Colonic mucosa (tissue), 4 donors: ENCODE measurements around the gene MED31. TPM values are rescaled to one million over a fixed set of nuclear protein-coding genes. Genes with fewer than 3 reads are reported as not detected.

Experiments
- DNase-seq: peaks from one replicate; pipeline ENCODE4 v3.0.0-alpha.2; 2020
- H3K27ac ChIP-seq: fragments of 200-600 bp; one replicate; pipeline ENCODE4 v1.8.0; 2021
- H3K27me3 ChIP-seq: fragments of 200-600 bp; one replicate; pipeline ENCODE4 v1.8.0; 2021
- H3K36me3 ChIP-seq: fragments of 200-600 bp; one replicate; pipeline ENCODE4 v1.8.0; 2021
- H3K4me1 ChIP-seq: fragments of 200-600 bp; one replicate; pipeline ENCODE4 v1.8.0; 2021; ENCODE audit warnings: mild to moderate bottlenecking
- H3K4me3 ChIP-seq: fragments of 200-600 bp; one replicate; pipeline ENCODE4 v1.8.0; 2021
- H3K9ac ChIP-seq, 2 donors: one replicate each; pipeline ENCODE4 v1.7.0; 2013; ENCODE audit warnings: control low read depth in 2 of 2, low read depth in 2 of 2, low read length in 2 of 2
- H3K9me3 ChIP-seq: fragments of 200-600 bp; one replicate; pipeline ENCODE4 v1.8.0; 2021
- CTCF ChIP-seq: fragments of 200-600 bp; IDR thresholded peaks from one replicate; pipeline ENCODE4 v1.8.0; 2022; ENCODE audit warnings: antibody characterized with exemption, mild to moderate bottlenecking
- intact Hi-C: fragments of 100-400 bp; cut with DNase I; formaldehyde crosslinking; loops from one replicate; pipeline ENCODE4 v1.14.1; 2022
- total RNA-seq, 2 donors: library from RNA; stranded (reverse); fragmentation: NEBNext Ultra II Directional in 1 of 2; extraction: Animal tissue kit (Norgen Biotek cat#: 25700) in 1 of 2; gene quantifications; one replicate each; pipeline ENCODE4 v1.2.1, GENCODE V29; 2021
- donor health status: healthy.
- donor health status: DM: no; HTN: no; CAD: no.
- donor health status: DM: no; HTN: no; CAD: no.

MED31 gene
- total RNA-seq, 2 donors from 2014 or later = 14.3 to 15.2 TPM

- no peak overlapping the region for H3K27ac ChIP-seq
- intact Hi-C loops = no loop called here
- no peak overlapping the region for H3K4me3 ChIP-seq
- no peaks in the 10 kb centered on the region for H3K9me3 ChIP-seq
- no peak for TF ChIP-seq CTCF
- DNase-seq = no peak
- no peaks in the 10 kb centered on the region for H3K36me3 ChIP-seq
- no peak overlapping the region for H3K9ac ChIP-seq
- no peaks in the 10 kb centered on the region for H3K4me1 ChIP-seq
- H3K27me3 ChIP-seq = no peaks in the 10 kb centered on the region
These were observed 25.9 kb upstream of the MED31 start for GRCh38 chr17:6677158-6677831.

GRCh38 chr17:6676802-6677157, 25.4 kb upstream of the MED31 start:
- H3K4me3 ChIP-seq = no peak overlapping the region
- H3K27ac ChIP-seq = no peak overlapping the region
- H3K36me3 ChIP-seq = no peaks in the 10 kb centered on the region
- intact Hi-C loops = no loop called here
- H3K9ac ChIP-seq = no peak overlapping the region
- H3K4me1 ChIP-seq = no peaks in the 10 kb centered on the region
- H3K9me3 ChIP-seq = no peaks in the 10 kb centered on the region
- no peak for DNase-seq
- H3K27me3 ChIP-seq = no peaks in the 10 kb centered on the region
- no peak for TF ChIP-seq CTCF

GRCh38 chr17:6675201-6675825, 23.9 kb upstream of the MED31 start:
- DNase-seq = no peak
- TF ChIP-seq CTCF = no peak
- no peaks in the 10 kb centered on the region for H3K36me3 ChIP-seq
- no peaks in the 10 kb centered on the region for H3K9me3 ChIP-seq
- no peak overlapping the region for H3K4me3 ChIP-seq
- intact Hi-C loops = no loop called here
- H3K27ac ChIP-seq = no peak overlapping the region
- H3K9ac ChIP-seq = no peak overlapping the region
- no peaks in the 10 kb centered on the region for H3K27me3 ChIP-seq
- no peaks in the 10 kb centered on the region for H3K4me1 ChIP-seq

- no peaks in the 10 kb centered on the region for H3K27me3 ChIP-seq
- no peak for DNase-seq
- intact Hi-C loops = no loop called here
These were observed 23.2 kb upstream of the MED31 start for GRCh38 chr17:6674586-6674985.

GRCh38 chr17:6671431-6671830, 20.0 kb upstream of the MED31 start:
- H3K9ac ChIP-seq = no peak overlapping the region

More at GRCh38 chr17:6674586-6674985, 23.2 kb upstream of the MED31 start:
- Histone ChIP-seq H3K4me1 (no peaks in the 10 kb centered on the region), H3K9me3 (no peaks in the 10 kb centered on the region), H3K36me3 (no peaks in the 10 kb centered on the region), H3K9ac (no peak overlapping the region), H3K4me3 (no peak overlapping the region), H3K27ac (no peak overlapping the region)
- no peak for TF ChIP-seq CTCF

More at GRCh38 chr17:6671431-6671830, 20.0 kb upstream of the MED31 start:
- Histone ChIP-seq H3K27ac (no peak overlapping the region), H3K9me3 (no peaks in the 10 kb centered on the region), H3K27me3 (no peaks in the 10 kb centered on the region), H3K4me3 (no peak overlapping the region), H3K36me3 (no peaks in the 10 kb centered on the region), H3K4me1 (no peaks in the 10 kb centered on the region)
- no peak for TF ChIP-seq CTCF
- DNase-seq = no peak
- intact Hi-C loops = no loop called here
